ENCODE measurements around the gene TIMD4. TPM values are rescaled to one million over a fixed set of nuclear protein-coding genes. Genes with fewer than 3 reads are reported as not detected.

The TIMD4 gene
- total and polyA plus RNA-seq, 9 of the 15 experiments (the other 6 are each of a cell fraction or from before 2014, with no cell fraction given) = not detected

GRCh38 chr5:156947925-156948324, 15.1 kb downstream of the TIMD4 start (continued):
- TF ChIP-seq IRF2 (CRISPR knock-in tag; IDR thresholded peaks at IDR 0.05) (no peak), SIX5 (IDR thresholded peaks at IDR 0.05; ENCODE audit: borderline replicate concordance in 1 of 2, insufficient read depth in 1 of 2, low read depth in 1 of 2, low read length in 2 of 2) (no peak), XRCC4 (IDR thresholded peaks at IDR 0.05; ENCODE audit: extremely low read depth, insufficient read depth, insufficient read length) (no peak), PML (IDR thresholded peaks at IDR 0.05; ENCODE audit: low read length) (no peak), RBM39 (optimal IDR thresholded peaks at IDR 0.05; ENCODE audit: low read depth, low read length) (no peak), SETDB1 (IDR thresholded peaks at IDR 0.05; ENCODE audit: low read length) (no peak), CEBPB (tag; IDR thresholded peaks at IDR 0.05) (no peak)

DNA sequence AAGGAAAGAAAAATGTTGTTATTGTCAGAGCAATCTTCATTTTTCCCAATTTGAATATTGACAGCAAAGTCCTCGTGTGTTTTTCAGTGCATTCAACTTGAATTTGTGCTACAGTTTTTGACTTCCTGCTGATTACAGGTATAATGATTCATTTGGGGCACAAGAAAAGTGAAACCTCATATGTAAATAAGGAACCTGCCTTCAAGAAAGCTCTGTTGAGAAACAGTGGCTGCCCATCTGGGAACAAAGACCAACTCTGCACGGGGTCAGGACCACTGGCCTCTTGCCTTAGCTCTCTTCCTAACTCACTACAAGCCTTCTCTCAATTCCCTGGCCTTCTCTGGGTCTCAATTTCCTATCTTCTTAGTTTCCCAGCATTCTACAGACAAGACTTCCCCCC, 21.0 kb downstream of the TIMD4 start:
- DNase-seq (ENCODE audit: extremely low read depth in 1 of 4, low spot score in 3 of 4) (no peak), FAIRE-seq (no peak), ATAC-seq (no peak)
- Histone ChIP-seq H2AFZ (ENCODE audit: low read depth, low read length) (no peak overlapping the region), H3K4me3 (no peak overlapping the region), H3K9ac (ENCODE audit: insufficient read depth in 1 of 2, low read depth in 2 of 2, low read length in 2 of 2) (no peak overlapping the region), H3K79me2 (ENCODE audit: control insufficient read depth, insufficient read depth, low read length) (no peaks in the 10 kb centered on the region), H3K4me1 (replicated peaks in 1 of 2; ENCODE audit: control insufficient read depth in 2 of 2, insufficient read depth in 2 of 2, low read length in 2 of 2) (no peaks in the 10 kb centered on the region), H3K27ac (ENCODE audit: extremely low read depth, low read depth, low read length) (no peak overlapping the region), H3K4me2 (ENCODE audit: insufficient read depth, low read length) (no peak overlapping the region), H3K9me1 (ENCODE audit: control insufficient read depth, insufficient read depth, low read length) (no peaks in the 10 kb centered on the region), H3K27me3 (ENCODE audit: control insufficient read depth in 2 of 2, insufficient read depth in 2 of 2, low read length in 2 of 2) (no peaks in the 10 kb centered on the region), H3K36me3 (ENCODE audit: control insufficient read depth, insufficient read depth, low read length) (no peaks in the 10 kb centered on the region), H3K9me3 (replicated peaks; ENCODE audit: control insufficient read depth, insufficient read depth, low read depth, low read length) (no peaks in the 10 kb centered on the region), H4K20me1 (replicated peaks; ENCODE audit: control insufficient read depth, insufficient read depth, low read length) (no peaks in the 10 kb centered on the region)
- intact Hi-C loops (cut with micrococcal nuclease) (no loop called here), in situ Hi-C loops (cut with MboI) (no loop called here)
- TF ChIP-seq GATAD2B (IDR thresholded peaks at IDR 0.05; ENCODE audit: borderline replicate concordance) = no peak
- no peak for TF ChIP-seq ZNF717 (CRISPR knock-in tag; IDR thresholded peaks at IDR 0.05)
- TF ChIP-seq HLTF (IDR thresholded peaks at IDR 0.05) = no peak
- TF ChIP-seq ZNF785 (CRISPR knock-in tag; IDR thresholded peaks at IDR 0.05) = no peak
- no peak for TF ChIP-seq KDM4B (IDR thresholded peaks at IDR 0.05; ENCODE audit: borderline replicate concordance in 2 of 2, low read depth in 1 of 2)
- no peak for TF ChIP-seq PRMT5 (CRISPR knock-in tag; IDR thresholded peaks at IDR 0.05)
- no peak for TF ChIP-seq ZC3H11A (IDR thresholded peaks at IDR 0.05; ENCODE audit: low read depth, low read length)
- TF ChIP-seq CTBP1 (IDR thresholded peaks at IDR 0.05; ENCODE audit: borderline replicate concordance) = no peak
- TF ChIP-seq SREBF2 (CRISPR knock-in tag; IDR thresholded peaks at IDR 0.05) = no peak
- no peak for TF ChIP-seq STAG1 (CRISPR knock-in tag; IDR thresholded peaks at IDR 0.05; ENCODE audit: borderline replicate concordance)
- no peak for TF ChIP-seq NKRF (IDR thresholded peaks at IDR 0.05; ENCODE audit: borderline replicate concordance)
- no peak for TF ChIP-seq ZNF212 (CRISPR knock-in tag; IDR thresholded peaks at IDR 0.05)
- WGBS (ENCODE audit: insufficient coverage, low coverage, missing lambda C conversion rate) = 3% methylated on average over 2 of the region's 2 CpGs
- no TSS peak for BruUV-seq (replicated peaks)
- ChIA-PET POLR2A (no interaction called here), CTCF (ENCODE audit: low intra/inter-chr PET ratio) (no interaction called here)
